Type B pancreatic cell (in vitro differentiated cells): Measurements from ENCODE around the gene ANKRD12. TPM values are rescaled to one million over a fixed set of nuclear protein-coding genes. Genes with fewer than 3 reads are reported as not detected.

ENCODE experiments used
- DNase-seq: peaks from one replicate; pipeline ENCODE4 v3.0.0; 2021; ENCODE audit warnings: mixed read lengths; ENCODE audit not compliant: unreplicated experiment; ENCODE audit errors: extremely low spot score
- H3K27ac Mint-ChIP-seq: 2 replicates; pipeline ENCODE4 v1.8.0; 2021; ENCODE audit warnings: mild to moderate bottlenecking, mixed read lengths
- H3K27me3 Mint-ChIP-seq: 2 replicates; pipeline ENCODE4 v1.8.0; 2021; ENCODE audit warnings: mixed read lengths
- H3K36me3 Mint-ChIP-seq: 2 replicates; pipeline ENCODE4 v1.8.0; 2021; ENCODE audit warnings: mixed read lengths
- H3K4me1 Mint-ChIP-seq: one replicate; pipeline ENCODE4 v1.8.0; 2021; ENCODE audit warnings: mixed read lengths; ENCODE audit not compliant: unreplicated experiment
- H3K4me3 Mint-ChIP-seq: 2 replicates; pipeline ENCODE4 v1.8.0; 2021; ENCODE audit warnings: mild to moderate bottlenecking, mixed read lengths
- H3K9me3 Mint-ChIP-seq: 2 replicates; pipeline ENCODE4 v1.8.0; 2021; ENCODE audit warnings: mixed read lengths
- total RNA-seq: library from RNA; stranded (reverse); gene quantifications from 2 replicates; pipeline ENCODE4 v1.2.1, GENCODE V29; 2021; ENCODE audit warnings: low replicate concordance
- TF ChIP-seq, protein P1 (sequence below): fragments of 200-600 bp; sonication (generic); conservative IDR thresholded peaks from 2 replicates; pipeline ENCODE4 v1.5.0; 2021; ENCODE audit warnings: antibody characterized with exemption, mild to moderate bottlenecking

ANKRD12 gene
- total RNA-seq, 1 donor from 2014 or later = 38.8 TPM

DNA sequence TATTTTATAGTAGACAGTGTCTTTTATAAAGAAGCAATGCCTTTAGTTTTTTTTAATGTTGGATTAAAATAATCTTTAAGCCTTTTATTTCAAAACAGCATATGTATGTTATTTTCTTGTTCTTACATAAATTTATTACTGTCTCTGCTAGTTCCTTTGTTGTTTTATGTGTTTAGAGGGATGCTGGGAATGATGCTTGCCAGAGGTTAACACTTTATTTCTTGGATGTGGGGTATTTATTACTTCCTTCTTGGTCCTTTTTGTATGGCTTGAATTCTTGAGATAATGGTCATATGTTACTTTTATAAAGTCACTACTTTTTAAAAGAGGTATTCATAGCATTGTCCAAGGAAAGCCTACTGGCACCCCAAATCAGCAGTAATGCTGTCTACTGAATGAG lies 63.1 kb downstream of the ANKRD12 start:
- TF ChIP-seq, protein P1, sequence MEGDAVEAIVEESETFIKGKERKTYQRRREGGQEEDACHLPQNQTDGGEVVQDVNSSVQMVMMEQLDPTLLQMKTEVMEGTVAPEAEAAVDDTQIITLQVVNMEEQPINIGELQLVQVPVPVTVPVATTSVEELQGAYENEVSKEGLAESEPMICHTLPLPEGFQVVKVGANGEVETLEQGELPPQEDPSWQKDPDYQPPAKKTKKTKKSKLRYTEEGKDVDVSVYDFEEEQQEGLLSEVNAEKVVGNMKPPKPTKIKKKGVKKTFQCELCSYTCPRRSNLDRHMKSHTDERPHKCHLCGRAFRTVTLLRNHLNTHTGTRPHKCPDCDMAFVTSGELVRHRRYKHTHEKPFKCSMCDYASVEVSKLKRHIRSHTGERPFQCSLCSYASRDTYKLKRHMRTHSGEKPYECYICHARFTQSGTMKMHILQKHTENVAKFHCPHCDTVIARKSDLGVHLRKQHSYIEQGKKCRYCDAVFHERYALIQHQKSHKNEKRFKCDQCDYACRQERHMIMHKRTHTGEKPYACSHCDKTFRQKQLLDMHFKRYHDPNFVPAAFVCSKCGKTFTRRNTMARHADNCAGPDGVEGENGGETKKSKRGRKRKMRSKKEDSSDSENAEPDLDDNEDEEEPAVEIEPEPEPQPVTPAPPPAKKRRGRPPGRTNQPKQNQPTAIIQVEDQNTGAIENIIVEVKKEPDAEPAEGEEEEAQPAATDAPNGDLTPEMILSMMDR = no peak
- H3K9me3 Mint-ChIP-seq = no peaks in the 10 kb centered on the region
- H3K4me3 Mint-ChIP-seq = no peak overlapping the region
- no peak for DNase-seq
- no peaks in the 10 kb centered on the region for H3K27me3 Mint-ChIP-seq
- H3K27ac Mint-ChIP-seq = no peak overlapping the region
- H3K36me3 Mint-ChIP-seq = peaks cover 7% of the 10 kb centered on the region
- H3K4me1 Mint-ChIP-seq = peaks cover 7% of the 10 kb centered on the region

DNA sequence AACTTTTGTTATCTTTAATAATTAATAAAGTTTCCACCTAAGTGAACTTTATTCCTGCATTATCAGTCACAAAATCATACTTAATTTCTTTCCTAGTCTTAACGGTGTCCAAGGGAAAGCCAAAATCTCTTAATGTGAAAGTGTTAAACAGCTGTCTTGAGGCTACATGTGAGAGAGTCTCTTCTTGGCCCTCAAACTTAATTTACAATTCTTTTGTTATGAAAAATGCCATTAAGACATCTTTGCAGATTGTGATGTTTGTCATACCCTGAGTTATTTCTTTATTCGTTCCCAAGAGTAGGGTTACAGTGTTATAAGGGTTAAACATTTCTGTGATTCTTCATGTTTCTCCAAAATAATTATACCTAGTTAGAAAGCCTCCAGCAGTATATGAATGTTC lies 64.6 kb downstream of the ANKRD12 start:
- TF ChIP-seq, protein P1 = no peak
- no peaks in the 10 kb centered on the region for H3K9me3 Mint-ChIP-seq
- H3K27ac Mint-ChIP-seq = no peak overlapping the region

DNA sequence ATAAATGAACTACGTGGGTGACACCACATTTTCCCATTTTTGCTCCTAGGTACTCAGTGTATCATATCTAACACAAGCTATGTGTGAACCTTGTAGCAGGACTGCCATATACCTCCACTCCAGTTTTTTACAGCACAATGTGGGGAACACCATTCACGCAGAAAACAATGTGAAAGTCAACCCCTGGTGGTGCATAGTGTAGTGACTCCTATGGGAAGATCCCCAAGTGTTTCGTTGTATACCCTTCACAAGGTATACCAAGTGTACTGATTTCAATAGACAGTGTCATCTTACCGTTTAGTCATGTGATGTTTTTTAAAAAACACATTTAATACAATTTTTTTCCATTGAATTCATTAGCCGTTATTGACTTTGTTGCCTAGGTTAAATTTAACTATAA lies 68.1 kb downstream of the ANKRD12 start:
- Mint-ChIP-seq H3K9me3 (no peaks in the 10 kb centered on the region), H3K36me3 (peaks cover 4% of the 10 kb centered on the region), H3K4me3 (no peak overlapping the region), H3K4me1 (peaks cover 7% of the 10 kb centered on the region), H3K27ac (no peak overlapping the region), H3K27me3 (no peaks in the 10 kb centered on the region)
- DNase-seq = no peak
- TF ChIP-seq, protein P1 = no peak

More for the DNA sequence above, 64.6 kb downstream of the ANKRD12 start:
- H3K4me3 Mint-ChIP-seq = no peak overlapping the region
- H3K4me1 Mint-ChIP-seq = peaks cover 7% of the 10 kb centered on the region
- DNase-seq = no peak
- H3K27me3 Mint-ChIP-seq = no peaks in the 10 kb centered on the region
- H3K36me3 Mint-ChIP-seq = peaks cover 4% of the 10 kb centered on the region

DNA sequence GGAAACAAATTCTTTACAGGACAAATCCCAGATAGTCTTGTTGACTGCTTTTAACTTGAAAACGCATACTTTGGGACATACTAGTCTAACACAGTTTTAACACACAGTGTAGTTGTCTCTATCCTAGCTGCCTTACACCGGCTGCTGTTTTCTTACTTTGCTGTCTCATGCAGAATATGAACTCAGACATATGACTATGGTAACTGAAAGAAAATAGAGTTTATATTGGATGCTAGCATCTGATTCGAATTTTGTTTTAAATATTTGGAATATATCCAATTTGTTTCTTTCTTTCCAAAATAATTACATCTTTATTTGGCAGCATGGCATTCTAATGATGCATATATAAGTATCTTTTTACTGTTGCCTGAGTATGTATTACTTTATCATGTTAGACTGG lies 69.8 kb downstream of the ANKRD12 start:
- Mint-ChIP-seq H3K4me3 (no peak overlapping the region), H3K27ac (no peak overlapping the region), H3K9me3 (no peaks in the 10 kb centered on the region), H3K36me3 (peaks cover 6% of the 10 kb centered on the region), H3K27me3 (no peaks in the 10 kb centered on the region), H3K4me1 (no peaks in the 10 kb centered on the region)
- TF ChIP-seq, protein P1 = no peak
- DNase-seq = no peak

DNA sequence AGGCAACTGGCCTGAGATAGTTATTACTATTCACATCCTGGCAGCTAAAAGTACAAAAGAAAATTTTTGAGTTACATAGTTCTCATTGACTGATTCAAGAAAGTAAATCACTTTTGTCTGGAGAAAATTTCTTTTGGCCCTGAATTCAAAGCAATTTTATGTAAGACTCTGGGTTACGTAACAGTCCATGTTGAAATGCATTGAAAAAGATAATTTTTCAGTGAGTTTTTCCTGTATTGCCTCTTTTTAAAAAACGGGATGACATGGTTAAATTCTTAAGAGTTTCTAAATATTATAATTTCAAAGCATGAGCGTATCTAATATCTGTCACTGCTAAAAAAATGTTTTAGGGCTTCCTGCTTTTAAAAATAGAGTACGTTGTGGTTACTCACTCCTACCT lies 72.7 kb downstream of the ANKRD12 start:
- DNase-seq = no peak
- TF ChIP-seq, protein P1 = no peak
- H3K4me1 Mint-ChIP-seq = no peaks in the 10 kb centered on the region
- no peak overlapping the region for H3K27ac Mint-ChIP-seq
- no peaks in the 10 kb centered on the region for H3K9me3 Mint-ChIP-seq
- H3K27me3 Mint-ChIP-seq = no peaks in the 10 kb centered on the region
- peaks cover 13% of the 10 kb centered on the region for H3K36me3 Mint-ChIP-seq
- H3K4me3 Mint-ChIP-seq = no peak overlapping the region

DNA sequence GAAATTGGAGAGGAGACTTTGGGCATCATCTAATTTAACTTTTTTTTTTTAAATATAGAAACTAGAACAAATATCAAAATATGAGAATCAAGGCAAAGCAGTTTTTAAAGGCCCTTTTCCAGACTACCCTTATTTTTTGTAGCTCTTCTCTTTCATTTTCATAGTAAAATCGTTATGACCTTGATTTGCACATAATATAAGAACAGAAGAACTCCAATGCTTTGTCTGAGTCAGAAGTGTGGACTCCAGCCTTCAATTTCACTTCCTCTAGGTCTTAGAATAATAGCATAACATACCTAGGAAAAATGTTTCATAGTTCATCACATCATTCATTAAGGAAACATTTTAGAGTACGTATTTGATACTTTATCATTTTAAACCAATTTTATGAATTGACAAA lies 74.4 kb downstream of the ANKRD12 start:
- no peak for DNase-seq
- TF ChIP-seq, protein P1 = no peak
- Mint-ChIP-seq H3K4me1 (peaks cover 5% of the 10 kb centered on the region), H3K27ac (no peak overlapping the region), H3K9me3 (no peaks in the 10 kb centered on the region), H3K4me3 (no peak overlapping the region), H3K36me3 (peaks cover 23% of the 10 kb centered on the region), H3K27me3 (no peaks in the 10 kb centered on the region)
